ENCODE data around the gene RADIL.

Gene RADIL

GRCh38 chr7:4825081-4825480 lies 58.4 kb downstream of the RADIL start:
- DNase-seq = no peak

DNA sequence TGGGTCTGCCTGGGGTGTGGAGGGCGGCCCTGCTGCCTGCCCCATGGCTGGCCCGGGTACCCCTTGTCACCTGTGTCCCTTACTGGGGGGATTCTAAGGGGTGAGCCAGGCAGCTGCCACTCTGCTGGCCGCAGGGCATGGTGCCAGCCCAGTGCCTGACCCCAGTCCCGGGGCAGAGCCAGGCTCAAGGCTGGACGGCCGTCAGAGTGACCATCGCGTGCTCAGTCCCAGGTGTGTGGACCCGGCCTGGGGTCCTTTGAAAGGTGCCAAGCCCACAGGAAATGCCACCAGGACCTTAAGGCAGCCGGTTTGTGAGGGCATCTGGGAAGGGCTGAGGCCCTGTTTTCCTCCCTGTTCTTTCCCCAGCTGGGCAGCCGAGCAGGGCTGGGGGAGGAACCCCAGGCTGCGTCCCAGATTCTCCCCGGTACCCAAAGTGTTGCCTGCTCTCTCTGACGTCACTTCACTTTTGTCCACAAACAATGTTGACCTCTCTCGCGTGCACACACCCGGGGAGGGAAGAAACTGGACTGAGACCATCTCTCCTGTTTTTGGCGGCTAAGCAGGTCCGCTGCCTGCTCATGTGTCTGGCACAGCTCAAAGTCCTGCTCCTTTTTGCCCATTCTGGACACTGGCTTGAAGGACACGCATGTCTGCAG lies 59.3 kb downstream of the RADIL start:
- DNase-seq = no peak

GRCh38 chr7:4823441-4824119 lies 59.9 kb downstream of the RADIL start:
- no peak for DNase-seq

GRCh38 chr7:4822677-4823076 lies 60.8 kb downstream of the RADIL start:
- DNase-seq = no peak

GRCh38 chr7:4820967-4821471 lies 62.5 kb downstream of the RADIL start:
- DNase-seq = no peak

GRCh38 chr7:4820405-4820966 lies 63.0 kb downstream of the RADIL start:
- DNase-seq = no peak

- no peak for DNase-seq
Observed at GRCh38 chr7:4819560-4820404, 63.7 kb downstream of the RADIL start.

DNA sequence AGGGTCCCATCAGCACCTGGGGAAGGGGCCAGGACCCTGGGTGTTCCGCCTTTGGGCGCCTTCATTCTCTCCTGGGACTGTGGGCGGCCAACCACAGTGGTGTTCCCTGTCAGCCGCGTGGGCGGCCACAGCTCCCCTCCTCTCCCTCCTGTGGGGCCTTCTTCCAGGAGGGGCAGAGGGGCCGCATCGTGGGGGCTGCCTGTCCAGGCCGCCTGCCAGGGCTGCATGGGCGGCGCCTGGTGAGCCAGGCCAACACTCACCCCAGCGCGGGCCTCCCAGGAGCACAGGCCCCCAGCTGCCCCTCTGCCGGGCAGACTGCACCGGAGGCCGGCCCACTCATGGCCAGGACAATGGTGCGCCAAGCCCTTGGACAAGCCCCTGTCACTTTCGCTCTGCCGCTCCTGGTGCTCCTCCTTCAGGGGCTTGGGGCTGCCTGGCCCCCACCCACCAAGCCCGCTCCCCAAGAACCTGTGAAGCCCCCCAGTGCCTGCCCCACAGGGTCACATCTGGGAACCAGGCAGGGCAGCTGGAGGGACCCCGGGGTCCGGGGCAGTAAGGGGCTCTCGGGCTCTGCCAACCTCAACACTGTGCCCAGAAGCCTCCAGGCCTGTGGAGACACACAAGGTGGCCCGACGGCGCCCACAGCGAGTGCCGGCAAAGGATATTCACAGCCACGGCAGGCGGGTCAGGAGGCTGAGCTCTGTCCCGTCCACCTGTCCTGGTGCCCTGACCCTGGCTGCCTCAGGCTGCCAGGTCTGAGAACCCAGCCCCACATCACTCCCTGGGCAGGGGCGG lies 65.3 kb downstream of the RADIL start:
- no peak for DNase-seq

- DNase-seq = no peak
Observed at GRCh38 chr7:4817178-4817901, 66.2 kb downstream of the RADIL start.

DNA sequence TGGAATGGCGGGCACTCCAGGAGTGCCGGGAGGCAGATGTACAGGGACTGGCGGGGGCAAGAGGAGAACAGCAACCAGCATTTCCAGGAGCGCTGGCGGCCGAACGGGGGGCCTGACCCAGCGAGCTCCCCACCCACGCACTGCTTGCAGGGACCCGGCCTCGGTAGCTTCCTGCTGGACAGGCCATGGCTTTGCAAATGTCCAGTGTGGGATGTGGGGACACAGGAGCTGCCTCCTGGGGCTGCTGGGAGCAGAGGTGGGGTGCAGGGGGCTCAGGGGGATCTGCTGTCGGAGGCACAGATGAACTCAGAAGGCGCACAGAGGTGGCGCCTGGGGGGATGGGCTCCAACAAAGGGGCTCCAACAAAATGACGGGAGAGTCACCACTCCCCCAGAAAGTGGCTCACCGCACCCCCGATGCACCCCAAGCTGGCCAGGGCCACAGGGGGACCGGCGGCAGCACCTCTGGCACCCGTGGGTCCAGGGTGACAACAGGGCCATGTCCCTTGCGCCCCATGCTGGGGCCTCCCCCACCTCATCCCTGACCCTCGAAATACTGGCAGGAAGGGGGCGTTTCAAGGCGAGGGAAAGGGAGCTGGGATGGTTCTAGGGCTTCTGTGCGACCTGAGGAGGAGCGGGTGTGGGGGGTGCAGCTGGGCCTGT lies 67.0 kb downstream of the RADIL start:
- DNase-seq = no peak

GRCh38 chr7:4815609-4816418 lies 67.7 kb downstream of the RADIL start:
- no peak for DNase-seq

GRCh38 chr7:4815121-4815520 lies 68.4 kb downstream of the RADIL start:
- DNase-seq = no peak

DNA sequence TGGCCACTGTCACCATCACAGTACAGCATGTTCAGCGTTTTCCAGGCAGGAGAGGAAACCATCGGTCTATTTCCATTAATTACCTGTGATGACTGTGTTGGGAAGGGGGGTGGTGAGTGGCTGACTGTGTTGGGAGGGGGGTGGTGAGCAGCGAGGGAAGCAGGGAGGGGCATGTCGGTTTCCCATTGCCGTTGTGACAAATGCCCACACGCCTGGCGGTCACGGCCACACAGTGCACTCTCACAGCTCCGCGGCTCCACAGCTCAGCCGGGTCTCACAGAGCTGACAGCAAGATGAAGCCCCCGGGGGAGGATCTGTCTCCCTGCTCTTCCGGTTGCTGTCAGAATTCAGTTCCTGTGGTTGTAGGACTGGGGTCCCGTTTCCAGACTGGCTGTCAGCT lies 69.1 kb downstream of the RADIL start:
- DNase-seq = no peak

DNA sequence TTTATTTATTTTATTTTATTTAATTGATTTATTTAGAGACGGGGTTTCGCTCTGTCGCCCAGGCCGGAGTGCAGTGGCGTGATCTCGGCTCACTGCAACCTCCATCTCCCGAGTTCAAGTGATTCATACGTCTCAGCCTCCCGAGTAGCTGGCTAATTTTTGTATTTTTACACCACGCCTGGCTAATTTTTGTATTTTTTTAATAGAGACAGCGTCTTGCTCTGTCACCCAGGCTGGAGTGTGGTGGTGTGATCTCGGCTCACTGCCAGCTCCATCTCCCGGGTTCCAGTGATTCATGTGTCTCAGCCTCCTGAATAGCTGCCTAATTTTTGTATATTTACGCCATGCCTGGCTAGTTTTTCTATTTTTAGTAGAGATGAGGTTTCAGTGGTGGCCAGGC lies 73.8 kb downstream of the RADIL start:
- DNase-seq = no peak

- no peak for DNase-seq
Observed at GRCh38 chr7:4809091-4809591, 74.4 kb downstream of the RADIL start.

DNA sequence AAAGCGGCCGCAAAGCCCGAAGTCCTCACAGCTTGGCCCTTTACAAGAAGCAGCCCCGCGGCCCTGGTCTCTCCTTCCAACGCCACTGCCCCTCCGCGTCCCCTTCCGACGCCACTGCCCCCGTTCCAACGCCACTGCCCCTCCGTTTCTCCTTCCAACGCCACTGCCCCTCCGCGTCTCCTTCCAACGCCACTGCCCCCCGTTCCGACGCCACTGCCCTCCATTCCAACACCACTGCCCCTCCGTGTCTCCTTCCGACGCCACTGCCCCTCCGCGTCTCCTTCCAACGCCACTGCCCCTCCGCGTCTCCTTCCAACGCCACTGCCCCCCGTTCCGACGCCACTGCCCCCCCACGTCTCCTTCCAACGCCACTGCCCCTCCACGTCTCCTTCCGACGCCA lies 75.0 kb downstream of the RADIL start:
- no peak for DNase-seq

DNA sequence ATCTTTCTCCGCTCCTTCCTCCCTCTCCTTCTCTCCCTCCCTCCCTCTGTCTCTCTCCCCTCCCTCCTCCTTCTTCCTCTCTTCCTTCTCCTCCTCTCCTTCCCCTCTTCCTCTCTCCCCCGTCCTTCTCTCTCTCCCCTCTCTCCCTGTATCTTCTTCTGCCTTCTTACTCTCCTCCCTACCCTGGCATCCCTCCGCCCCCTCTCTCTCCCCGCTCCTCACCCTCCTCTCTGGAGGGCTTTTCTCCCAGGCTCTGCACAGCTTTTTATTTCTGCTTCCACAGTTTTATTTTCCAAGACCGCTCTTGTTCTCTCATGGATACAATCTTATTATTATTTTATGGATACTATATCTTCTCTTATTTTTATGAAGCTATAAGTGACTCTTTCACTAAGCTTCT lies 75.5 kb downstream of the RADIL start:
- DNase-seq = no peak

DNA sequence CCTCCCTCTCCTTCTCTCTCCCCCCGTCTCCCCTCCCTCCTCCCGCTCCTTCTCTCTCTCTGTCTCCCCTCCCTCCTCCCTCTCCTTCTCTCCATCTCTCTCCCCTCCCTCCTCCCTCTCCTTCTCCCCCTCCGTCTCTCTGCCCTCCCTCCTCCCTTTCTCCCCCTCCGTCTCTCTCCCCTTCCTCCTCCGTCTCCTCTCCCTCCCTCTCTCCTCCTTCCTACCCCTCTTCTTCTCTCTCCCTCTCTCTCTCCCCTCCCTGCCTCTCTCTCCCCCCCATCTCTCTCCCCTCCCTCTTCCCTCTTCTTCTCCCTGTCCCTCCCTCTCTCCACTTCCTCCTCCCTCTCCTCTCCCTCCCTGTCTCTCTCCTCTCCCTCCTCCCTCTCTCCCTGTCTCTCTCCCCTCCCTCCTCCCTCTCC lies 75.9 kb downstream of the RADIL start:
- DNase-seq = no peak

DNA sequence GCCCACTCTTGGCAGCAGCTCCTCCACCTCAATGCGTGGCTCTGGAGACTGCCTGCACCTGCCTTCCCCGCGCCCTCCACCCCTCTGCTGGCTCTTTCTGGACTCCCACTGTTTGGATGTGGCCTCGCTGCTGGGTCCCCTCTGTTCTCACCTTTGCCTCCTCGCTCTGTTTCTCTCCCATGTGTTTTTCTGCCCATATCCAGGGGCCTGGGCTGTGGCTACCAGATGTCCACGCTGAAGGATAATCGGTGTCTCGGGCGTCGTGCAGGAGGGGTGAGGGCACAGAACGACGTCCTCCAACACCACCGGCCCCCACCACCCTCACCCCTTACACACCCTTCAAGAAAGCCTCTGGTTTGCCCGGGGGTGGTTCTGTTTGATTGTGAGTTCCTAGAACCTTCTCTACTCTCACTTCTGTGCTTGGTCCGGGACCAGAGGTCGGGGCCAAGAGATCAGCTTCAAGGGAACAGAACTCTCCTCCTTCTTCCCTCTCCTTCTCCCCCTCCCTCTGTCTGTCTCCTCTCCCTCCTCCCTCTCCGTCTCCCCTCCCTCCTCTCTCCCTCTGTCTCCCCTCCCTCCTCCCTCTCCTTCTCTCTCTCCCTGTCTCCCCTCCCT lies 76.4 kb downstream of the RADIL start:
- DNase-seq = no peak

DNA sequence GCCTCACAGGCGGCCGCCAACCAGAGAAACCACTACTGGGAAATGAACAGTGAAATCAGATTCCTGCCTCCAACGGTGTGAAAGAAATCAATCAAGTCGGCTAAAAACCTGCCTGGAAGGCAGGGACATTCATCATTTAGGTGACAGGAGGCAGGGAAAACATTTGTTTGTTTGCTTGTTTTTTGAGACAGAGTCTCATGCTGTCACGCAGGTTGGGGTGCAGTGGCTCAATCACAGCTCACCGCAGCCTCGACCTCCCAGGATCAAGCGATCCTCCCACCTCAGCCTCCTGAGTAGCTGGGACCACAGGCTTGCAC lies 77.6 kb downstream of the RADIL start:
- DNase-seq = no peak
